Activated CD4-positive, alpha-beta T cell treated with anti-CD3 and anti-CD28 coated beads, Interleukin-2, amount 10 ng/mL, durations not matched to agents 24 days and 14 days (primary cell): ENCODE measurements around the gene MROH2A. TPM values are rescaled to one million over a fixed set of nuclear protein-coding genes. Genes with fewer than 3 reads are reported as not detected.
"Not testable (repeated sequence)": the region's sequence is repeated elsewhere in the genome, so short reads cannot be mapped to it uniquely, and the experiment has no call there.

Source experiments
- DNase-seq: peaks from one replicate; pipeline ENCODE4 v3.0.0; 2022
- H3K27ac Mint-ChIP-seq: one replicate; pipeline ENCODE4 v1.8.0; 2022; ENCODE audit warnings: mild to moderate bottlenecking, mixed read lengths
- H3K27me3 Mint-ChIP-seq: one replicate; pipeline ENCODE4 v1.8.0; 2022; ENCODE audit warnings: mixed read lengths
- H3K36me3 Mint-ChIP-seq: one replicate; pipeline ENCODE4 v1.8.0; 2022; ENCODE audit warnings: low read depth, mild to moderate bottlenecking, mixed read lengths
- H3K4me1 Mint-ChIP-seq: one replicate; pipeline ENCODE4 v1.8.0; 2021; ENCODE audit warnings: mixed read lengths
- H3K4me3 Mint-ChIP-seq: one replicate; pipeline ENCODE4 v1.8.0; 2022; ENCODE audit warnings: mild to moderate bottlenecking, moderate library complexity, mixed read lengths
- H3K9me3 Mint-ChIP-seq: one replicate; pipeline ENCODE4 v1.8.0; 2021; ENCODE audit warnings: mixed read lengths
- intact Hi-C: fragments of 100-400 bp; cut with micrococcal nuclease; formaldehyde crosslinking; loops from one replicate; pipeline ENCODE4 v1.15.1; 2023
- total RNA-seq: library from RNA; stranded (reverse); gene quantifications from 2 replicates; pipeline ENCODE4 v1.2.3, GENCODE V29; 2022

Gene MROH2A
- total RNA-seq: not detected in 2 replicates

- H3K27me3 Mint-ChIP-seq: peaks cover 10% of the 10 kb centered on the region
- peaks cover 16% of the 10 kb centered on the region for H3K9me3 Mint-ChIP-seq
- H3K4me1 Mint-ChIP-seq: no peaks in the 10 kb centered on the region
- no peak for DNase-seq
- H3K36me3 Mint-ChIP-seq: no peaks in the 10 kb centered on the region
- intact Hi-C loops: no loop called here
- no peak within 1 kb of the TSS for H3K27ac Mint-ChIP-seq
- H3K4me3 Mint-ChIP-seq: no peak within 1 kb of the TSS
Observed at GRCh38 chr2:233778030-233778429, at the start of gene MROH2A. Gene MROH2A, plus strand, starts transcription at chr2:233778330. Its CDS starts 1,029 bp downstream, at chr2:233779359.

GRCh38 chr2:233728723-233729301 is 49.3 kb upstream of the MROH2A start, which contains the start of gene UGT1A3:
Gene UGT1A3, plus strand, starts transcription at chr2:233729042. Its CDS starts 85 bp downstream, at chr2:233729127.
- H3K9me3 Mint-ChIP-seq: no peaks in the 10 kb centered on the region
- H3K4me3 Mint-ChIP-seq: no peak within 1 kb of the TSS
- DNase-seq: no peak
- H3K27ac Mint-ChIP-seq: no peak within 1 kb of the TSS
- peaks cover 6% of the 10 kb centered on the region for H3K27me3 Mint-ChIP-seq
- intact Hi-C loops: no loop called here
- H3K36me3 Mint-ChIP-seq: no peaks in the 10 kb centered on the region
- no peaks in the 10 kb centered on the region for H3K4me1 Mint-ChIP-seq

GRCh38 chr2:233736868-233737653 is 41.1 kb upstream of the MROH2A start:
- H3K36me3 Mint-ChIP-seq, DNase-seq, H3K27ac Mint-ChIP-seq, H3K9me3 Mint-ChIP-seq, H3K4me1 Mint-ChIP-seq, intact Hi-C loops, H3K4me3 Mint-ChIP-seq: not testable (repeated sequence)
- H3K27me3 Mint-ChIP-seq: peaks cover 12% of the 10 kb centered on the region

GRCh38 chr2:233740870-233741269 is 37.3 kb upstream of the MROH2A start:
- Mint-ChIP-seq H3K4me3 (no peak overlapping the region), H3K36me3 (no peaks in the 10 kb centered on the region)
- intact Hi-C loops: no loop called here

DNA sequence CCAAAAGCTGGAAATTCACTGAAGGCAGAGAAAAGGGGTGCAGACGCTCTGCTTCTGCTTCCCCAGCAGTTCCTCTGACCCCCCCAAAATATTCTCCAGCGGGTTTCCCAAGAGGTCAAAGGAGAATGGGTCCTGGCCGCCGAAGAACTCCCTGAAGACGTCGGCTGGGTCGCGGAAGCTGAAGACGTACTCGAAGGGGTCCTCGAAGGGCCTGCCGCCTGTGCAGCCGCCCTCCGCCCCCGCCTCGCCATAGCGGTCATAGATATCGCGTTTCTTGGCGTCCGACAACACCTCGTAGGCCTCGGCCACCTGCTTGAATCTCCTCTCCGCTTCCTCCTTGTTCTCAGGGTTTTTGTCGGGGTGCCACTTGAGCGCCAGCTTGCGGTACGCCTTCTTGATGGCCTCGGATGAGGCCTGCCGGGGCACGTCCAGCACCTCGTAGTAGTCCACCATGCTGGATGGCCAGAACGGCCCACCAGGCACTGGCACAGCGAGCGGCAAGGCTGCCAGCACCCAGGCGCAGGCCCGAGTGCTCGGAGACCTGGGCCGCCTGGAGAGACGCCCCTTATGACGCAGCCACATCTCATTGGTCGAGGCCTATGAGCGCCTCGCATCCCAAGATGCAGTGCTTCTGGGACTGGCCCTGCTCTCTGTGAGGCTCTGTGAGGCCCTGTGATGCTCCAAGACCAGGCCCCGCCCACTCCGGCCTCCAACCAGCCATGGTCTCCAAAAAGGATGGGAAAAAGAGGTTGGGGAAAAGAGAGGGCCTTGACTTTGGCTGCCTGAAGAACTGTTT is 34.5 kb upstream of the MROH2A start:
- Mint-ChIP-seq H3K36me3 (no peaks in the 10 kb centered on the region), H3K27ac (no peak overlapping the region), H3K4me1 (no peaks in the 10 kb centered on the region), H3K27me3 (no peaks in the 10 kb centered on the region), H3K9me3 (no peaks in the 10 kb centered on the region), H3K4me3 (no peak overlapping the region)
- no peak for DNase-seq
- intact Hi-C loops: no loop called here

More at GRCh38 chr2:233740870-233741269, 37.3 kb upstream of the MROH2A start:
- H3K4me1 Mint-ChIP-seq: no peaks in the 10 kb centered on the region
- H3K27me3 Mint-ChIP-seq: peaks cover 5% of the 10 kb centered on the region
- no peak overlapping the region for H3K27ac Mint-ChIP-seq
- no peak for DNase-seq
- no peaks in the 10 kb centered on the region for H3K9me3 Mint-ChIP-seq

DNA sequence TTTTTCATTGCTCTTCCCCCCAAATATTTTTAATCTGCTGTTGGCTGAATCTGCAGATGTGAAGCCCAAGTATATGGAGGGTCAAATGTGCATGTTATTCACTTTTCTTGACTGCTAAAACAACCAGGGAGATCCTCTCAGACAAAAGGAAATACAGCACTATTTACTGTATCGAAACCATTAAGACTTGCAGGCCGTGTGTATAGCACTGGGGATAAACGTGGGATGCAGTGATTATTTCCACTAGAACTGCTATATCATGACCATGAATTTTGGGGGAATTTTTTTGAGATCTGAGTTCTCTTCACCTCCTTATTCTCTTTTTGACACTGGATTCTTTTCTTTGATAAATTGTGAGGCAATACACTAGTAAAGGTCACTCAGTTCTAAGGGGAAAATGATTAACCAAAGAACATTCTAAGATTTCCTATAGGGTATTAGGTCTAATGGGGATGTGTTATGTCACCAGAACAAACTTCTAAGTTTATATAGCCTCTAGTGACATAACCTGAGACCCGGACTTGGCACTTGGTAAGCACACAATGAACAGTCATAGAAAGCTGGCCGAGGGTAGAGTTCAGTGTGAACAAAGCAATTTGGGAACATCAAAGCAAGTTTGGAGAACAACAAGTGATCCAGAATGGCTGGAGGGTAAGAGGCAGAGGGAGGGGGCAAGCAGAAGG is 32.9 kb upstream of the MROH2A start:
- Mint-ChIP-seq H3K27me3 (no peaks in the 10 kb centered on the region), H3K4me1 (no peaks in the 10 kb centered on the region), H3K4me3 (no peak overlapping the region), H3K27ac (no peak overlapping the region), H3K36me3 (no peaks in the 10 kb centered on the region), H3K9me3 (peaks cover 9% of the 10 kb centered on the region)
- intact Hi-C loops: no loop called here
- no peak for DNase-seq

DNA sequence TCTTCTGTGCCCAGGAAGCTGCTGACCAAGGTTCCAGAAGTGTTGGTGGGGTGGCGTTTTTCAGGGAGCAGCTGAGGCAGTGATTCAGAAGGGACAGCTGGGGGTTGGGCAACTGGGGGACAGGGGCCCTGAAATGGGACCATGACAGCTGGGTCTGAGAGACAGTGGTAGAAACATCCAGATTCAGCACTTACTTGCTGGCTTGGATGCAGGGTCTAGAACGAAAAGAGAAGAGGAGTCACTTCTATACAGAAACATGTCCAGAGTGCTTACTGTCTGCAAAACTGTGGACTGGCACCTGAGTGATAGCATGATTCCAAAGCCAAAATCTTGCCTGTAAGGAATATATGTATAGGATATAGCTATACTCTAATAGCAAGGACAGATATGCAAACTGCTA is 32.3 kb upstream of the MROH2A start:
- H3K27ac Mint-ChIP-seq, H3K4me3 Mint-ChIP-seq, H3K36me3 Mint-ChIP-seq, intact Hi-C loops, DNase-seq, H3K4me1 Mint-ChIP-seq, H3K9me3 Mint-ChIP-seq, H3K27me3 Mint-ChIP-seq: not testable (repeated sequence)

GRCh38 chr2:233746475-233747282 is 31.5 kb upstream of the MROH2A start:
- intact Hi-C loops: no loop called here
- Mint-ChIP-seq H3K36me3 (no peaks in the 10 kb centered on the region), H3K27me3 (no peaks in the 10 kb centered on the region), H3K4me1 (no peaks in the 10 kb centered on the region), H3K27ac (no peak overlapping the region), H3K4me3 (no peak overlapping the region), H3K9me3 (peaks cover 13% of the 10 kb centered on the region)
- DNase-seq: no peak

DNA sequence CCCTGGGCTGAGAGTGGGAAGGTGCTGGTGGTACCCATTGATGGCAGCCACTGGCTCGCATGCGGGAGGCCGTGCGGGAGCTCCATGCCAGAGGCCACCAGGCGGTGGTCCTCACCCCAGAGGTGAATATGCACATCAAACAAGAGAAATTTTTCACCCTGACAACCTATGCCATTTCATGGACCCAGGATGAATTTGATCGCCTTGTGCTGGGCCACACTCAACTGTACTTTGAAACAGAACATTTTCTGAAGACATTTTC is 30.9 kb upstream of the MROH2A start:
- no peak overlapping the region for H3K27ac Mint-ChIP-seq
- no peaks in the 10 kb centered on the region for H3K36me3 Mint-ChIP-seq

DNA sequence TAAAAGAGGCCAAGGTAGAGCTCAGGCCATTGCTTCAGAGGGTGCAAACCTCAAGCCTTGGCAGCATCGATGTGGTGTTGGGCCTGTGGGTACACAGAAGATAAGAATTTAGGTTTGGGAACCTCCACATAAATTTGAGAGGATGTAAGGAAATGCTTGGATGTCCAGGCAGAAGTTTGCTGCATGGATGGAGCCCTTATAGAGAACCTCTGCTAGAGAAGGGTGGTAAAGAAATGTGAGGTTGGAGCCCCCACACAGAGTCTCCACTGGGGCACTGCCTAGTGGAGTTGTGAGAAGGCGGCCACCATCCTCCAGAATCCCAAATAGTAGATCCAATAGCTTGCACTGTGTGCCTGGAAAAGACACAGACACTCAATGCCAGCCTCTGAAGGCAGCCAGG is 27.4 kb upstream of the MROH2A start:
- H3K27ac Mint-ChIP-seq, intact Hi-C loops, H3K36me3 Mint-ChIP-seq, H3K4me1 Mint-ChIP-seq, H3K4me3 Mint-ChIP-seq, H3K27me3 Mint-ChIP-seq, DNase-seq: not testable (repeated sequence)
- peaks cover 17% of the 10 kb centered on the region for H3K9me3 Mint-ChIP-seq

More for the DNA sequence above, 30.9 kb upstream of the MROH2A start:
- intact Hi-C loops: no loop called here
- DNase-seq: no peak
- no peaks in the 10 kb centered on the region for H3K27me3 Mint-ChIP-seq
- H3K4me3 Mint-ChIP-seq: no peak overlapping the region
- peaks cover 17% of the 10 kb centered on the region for H3K9me3 Mint-ChIP-seq
- no peaks in the 10 kb centered on the region for H3K4me1 Mint-ChIP-seq

DNA sequence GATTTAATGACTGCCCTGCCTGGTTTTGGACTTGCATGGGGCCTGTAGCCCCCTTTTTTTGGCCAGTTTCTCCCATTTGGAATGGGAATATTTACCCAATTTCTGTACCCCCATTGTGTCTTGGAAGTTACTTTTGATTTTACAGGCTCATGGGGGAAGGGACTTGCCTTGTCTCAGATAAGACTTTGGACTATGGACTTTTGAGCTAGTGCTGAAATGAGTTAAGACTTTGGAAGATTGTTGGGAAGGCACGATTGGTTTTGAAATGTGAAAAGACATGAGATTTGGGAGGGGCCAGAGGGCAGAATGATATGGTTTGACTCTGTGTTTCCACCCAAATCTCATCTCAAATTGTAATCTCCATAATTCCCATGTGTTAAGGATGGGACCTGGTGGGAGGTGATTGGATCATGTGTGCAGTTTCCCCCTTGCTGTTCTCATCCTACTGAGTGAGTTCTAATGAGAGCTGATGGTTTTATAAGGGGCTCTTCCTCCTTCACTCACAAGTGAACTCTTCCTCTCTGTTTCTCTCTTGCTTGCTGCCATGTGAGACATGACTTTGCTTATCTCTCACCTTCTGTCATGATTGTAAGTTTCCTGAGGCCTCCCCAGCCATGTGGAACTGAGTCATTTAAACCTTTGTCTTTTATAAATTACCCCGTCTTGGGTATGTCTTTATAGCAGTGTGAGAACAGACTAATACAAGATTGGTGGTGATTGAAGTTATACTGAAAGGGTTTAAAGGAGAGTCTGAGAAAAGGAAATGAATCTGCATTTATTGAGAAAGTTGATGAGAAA is 26.7 kb upstream of the MROH2A start:
- peaks cover 17% of the 10 kb centered on the region for H3K9me3 Mint-ChIP-seq
- H3K4me3 Mint-ChIP-seq, intact Hi-C loops, H3K27ac Mint-ChIP-seq, DNase-seq, H3K4me1 Mint-ChIP-seq, H3K36me3 Mint-ChIP-seq, H3K27me3 Mint-ChIP-seq: not testable (repeated sequence)

DNA sequence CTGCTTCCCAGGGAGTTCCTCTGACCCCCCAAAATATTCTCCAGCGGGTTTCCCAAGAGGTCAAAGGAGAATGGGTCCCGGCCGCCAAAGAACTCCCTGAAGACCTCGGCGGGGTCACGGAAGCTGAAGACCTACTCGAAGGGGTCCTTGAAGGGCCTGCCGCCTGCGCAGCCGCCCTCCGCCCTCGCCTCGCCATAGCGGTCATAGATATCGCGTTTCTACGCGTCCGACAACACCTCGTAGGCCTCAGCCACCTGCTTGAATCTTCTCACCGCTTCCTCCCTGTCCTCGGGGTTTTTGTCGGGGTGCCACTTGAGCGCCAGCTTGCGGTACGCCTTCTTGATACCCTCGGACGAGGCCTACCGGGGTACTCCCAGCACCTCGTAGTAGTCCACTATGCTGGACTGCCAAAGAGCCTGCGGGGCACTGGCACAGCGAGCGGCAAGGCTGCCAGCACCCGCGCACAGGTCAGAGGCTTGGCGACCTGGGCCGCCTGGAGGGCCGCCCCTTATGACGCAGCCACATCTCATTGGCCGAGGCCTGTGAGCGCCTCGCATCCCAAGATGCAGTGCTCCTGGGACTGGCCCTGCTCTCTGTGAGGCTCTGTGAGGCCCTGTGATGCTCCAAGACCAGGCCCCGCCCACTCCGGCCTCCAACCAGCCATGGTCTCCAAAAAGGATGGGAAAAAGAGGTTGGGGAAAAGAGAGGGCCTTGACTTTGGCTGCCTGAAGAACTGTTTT is 23.1 kb upstream of the MROH2A start:
- no peak overlapping the region for H3K27ac Mint-ChIP-seq
- H3K27me3 Mint-ChIP-seq: no peaks in the 10 kb centered on the region
- intact Hi-C loops: no loop called here
- DNase-seq: no peak
- no peaks in the 10 kb centered on the region for H3K36me3 Mint-ChIP-seq
- no peaks in the 10 kb centered on the region for H3K4me1 Mint-ChIP-seq
- peaks cover 9% of the 10 kb centered on the region for H3K9me3 Mint-ChIP-seq
- no peak overlapping the region for H3K4me3 Mint-ChIP-seq
